HG02852 (cell line): ENCODE data around the gene NUP210L.

Source experiments
- ATAC-seq: cut with Tn5 transposase; IDR thresholded peaks from one replicate; pipeline ENCODE4 v1.9.1; 2021; ENCODE audit warnings: mild to moderate bottlenecking, moderate library complexity; ENCODE audit not compliant: unreplicated experiment

NUP210L gene

DNA sequence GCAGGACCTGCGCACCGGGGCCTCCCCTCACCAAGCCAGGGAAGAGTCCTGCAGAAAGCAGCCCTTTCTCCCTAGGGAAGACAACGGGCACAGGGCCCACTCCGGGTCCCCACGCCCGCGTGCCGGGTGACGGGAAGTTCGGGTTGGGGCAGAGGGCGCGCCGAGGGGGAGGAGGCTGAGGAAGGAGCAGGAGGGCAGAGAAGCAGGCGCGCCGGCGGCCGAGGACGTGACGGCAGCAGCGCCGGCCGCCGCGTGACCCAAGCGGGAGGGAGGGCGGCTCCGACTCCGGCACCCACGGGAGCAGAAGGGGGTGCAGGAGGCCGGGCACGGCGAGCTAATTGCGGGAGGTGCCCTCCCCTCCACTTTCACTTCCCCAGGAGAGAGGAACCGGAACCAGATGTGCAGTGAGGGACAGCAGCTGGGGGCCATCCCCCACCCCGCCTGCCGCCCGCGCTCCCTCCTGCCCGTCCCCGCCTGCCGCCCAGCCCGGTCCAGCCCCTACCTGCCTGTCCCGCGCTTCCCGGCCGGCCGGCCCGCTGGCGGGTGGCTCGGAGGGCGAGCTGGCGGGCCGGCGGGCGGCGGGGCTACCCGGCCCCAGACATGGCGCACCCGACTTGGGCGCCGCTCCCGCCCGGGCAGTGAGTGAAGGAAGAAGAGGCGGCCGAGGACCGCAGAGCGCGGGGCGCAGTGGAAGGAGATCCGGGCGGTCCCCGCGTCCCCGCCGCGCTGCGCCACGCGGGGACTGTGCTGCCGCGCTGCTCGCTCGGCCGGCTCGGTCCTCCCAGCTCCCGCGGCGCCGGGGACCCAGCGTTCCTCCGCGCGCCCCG is 208.9 kb downstream of the NUP210L start:
- peak; percentile 68 for ATAC-seq

DNA sequence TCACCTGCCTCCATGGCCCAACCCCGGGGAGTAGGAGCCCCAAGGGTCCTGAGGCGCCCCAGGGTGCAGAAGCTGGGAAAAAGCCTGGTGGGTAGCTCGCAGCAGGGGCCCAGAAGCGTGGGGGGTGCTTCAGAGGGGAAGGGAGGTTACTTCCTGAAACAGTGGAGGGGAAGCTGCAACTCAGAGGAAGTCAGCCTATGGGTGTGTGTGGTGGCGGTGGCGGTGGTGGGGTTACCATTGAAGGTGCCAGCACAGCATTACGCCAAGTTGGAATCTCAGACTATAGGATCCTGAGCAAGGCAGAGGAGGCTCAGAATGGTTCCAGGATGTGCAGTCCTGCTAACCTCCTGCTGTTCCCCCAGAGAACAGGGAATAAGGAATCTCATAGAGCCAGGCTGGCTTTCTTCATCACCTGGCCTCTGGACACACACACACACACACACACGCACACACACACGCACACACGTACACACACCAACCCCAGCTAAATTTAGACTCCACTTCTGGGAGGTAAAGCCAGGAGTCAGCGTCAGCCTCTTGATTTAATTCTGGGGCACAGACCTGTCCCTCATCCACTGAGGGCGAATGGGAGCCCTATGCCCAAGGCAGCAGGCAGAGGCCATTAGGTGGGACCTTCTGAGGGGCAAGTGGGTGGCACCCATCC is 209.6 kb downstream of the NUP210L start:
- peak; percentile 5 for ATAC-seq

DNA sequence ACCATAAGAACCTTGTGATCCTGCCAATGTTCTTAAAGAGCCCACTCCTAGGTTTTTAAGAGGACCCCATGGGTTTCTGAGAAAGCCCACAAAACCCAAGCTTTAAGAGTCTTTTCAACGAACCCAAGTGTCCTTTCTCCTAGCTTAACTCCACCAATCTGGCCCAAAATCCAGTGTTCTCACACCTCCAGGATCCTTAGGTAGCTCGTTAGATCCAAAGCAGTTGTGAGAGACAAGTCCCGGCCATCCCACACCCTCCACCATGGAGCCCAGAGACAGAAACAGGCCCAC is 210.1 kb downstream of the NUP210L start:
- ATAC-seq = no peak

DNA sequence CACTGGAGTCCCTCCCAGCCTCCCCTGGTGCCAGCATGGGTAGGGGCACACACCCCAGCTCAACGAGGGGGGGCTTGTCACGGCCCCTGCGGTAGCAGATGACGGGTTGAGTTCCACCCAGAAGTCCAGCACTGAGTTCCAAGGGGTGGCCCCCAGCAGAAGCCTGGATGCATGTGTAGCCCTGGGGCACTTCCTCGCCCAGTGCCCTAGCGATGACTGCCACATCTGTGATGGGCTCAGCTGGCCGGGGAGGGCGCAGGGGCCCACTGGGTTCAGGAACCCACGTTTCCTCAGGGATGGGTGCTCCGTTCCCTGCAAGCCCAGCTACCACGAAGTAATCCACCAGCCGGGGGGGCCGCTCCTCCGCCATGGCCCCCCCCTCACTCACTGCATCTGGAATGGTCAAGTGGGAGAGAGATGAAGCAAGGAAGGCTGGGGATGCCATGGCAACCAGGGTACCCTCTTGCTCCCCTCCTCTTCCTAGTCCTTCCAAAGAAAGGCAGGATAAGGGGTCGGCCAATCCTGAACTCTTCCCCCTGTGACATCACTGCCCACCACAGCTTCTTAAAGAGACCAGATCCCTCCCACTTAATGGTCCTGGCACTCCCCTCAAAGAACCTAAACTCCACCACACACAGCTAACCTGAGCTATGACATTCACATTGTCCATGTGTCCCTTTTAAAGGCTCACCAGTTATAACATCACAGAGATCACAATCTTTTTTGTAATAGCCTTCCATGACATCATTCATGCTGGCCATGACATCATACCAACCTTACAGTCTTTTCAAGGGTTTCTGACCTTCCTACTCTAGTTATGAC is 210.7 kb downstream of the NUP210L start:
- no peak for ATAC-seq

DNA sequence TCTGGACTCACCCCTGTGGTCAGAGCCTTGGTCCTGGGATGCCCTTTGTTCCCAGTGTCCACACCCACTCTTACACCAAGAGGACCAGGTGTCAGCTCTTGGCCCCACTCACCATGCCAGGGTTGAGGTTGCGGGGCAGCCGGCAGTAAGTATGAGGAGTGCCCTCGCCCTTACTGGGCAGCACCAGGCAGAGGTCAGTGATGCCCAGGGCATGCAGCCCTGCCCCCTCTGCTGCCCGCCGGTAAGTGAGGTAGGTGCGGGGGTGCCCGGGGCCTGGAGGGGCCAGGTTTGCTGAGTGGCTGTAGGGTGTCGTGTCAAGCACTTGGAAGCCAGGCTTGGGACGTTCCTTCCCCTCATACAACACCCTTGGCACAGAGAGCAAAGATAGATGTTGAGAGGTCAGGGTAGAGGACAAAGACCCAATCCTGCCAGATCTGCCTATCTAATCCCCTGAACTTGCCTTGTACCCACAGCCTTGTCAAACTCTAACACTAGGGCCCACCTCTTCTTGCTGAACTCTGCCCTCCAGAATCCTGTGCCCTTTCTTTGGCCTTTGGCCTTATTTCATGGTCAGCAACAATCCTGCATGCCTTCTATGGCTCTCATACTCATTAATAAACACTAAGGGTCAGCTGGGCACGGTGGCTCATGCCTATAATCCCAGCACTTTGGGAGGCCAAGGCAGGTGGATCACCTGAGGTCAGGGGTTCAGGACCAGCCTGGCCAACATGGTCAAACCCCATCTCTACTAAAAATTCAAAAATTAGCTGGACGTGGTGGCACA is 211.9 kb downstream of the NUP210L start:
- no peak for ATAC-seq
